Ectodermal cell (in vitro differentiated cells): ENCODE results near the gene HSPA1L.

Experiments
- H3K27ac ChIP-seq: 2 replicates; pipeline ENCODE4 v1.7.0; 2013; ENCODE audit warnings: mild to moderate bottlenecking, low read depth, low read length; ENCODE audit not compliant: insufficient read depth, poor library complexity, severe bottlenecking
- H3K27me3 ChIP-seq: 2 replicates; pipeline ENCODE4 v1.7.0; 2013; ENCODE audit warnings: mild to moderate bottlenecking, low read length; ENCODE audit not compliant: insufficient read depth, control insufficient read depth, poor library complexity, severe bottlenecking
- H3K36me3 ChIP-seq: one replicate; pipeline ENCODE4 v1.7.0; 2013; ENCODE audit warnings: low read length; ENCODE audit not compliant: control insufficient read depth, insufficient read depth
- H3K4me1 ChIP-seq: one replicate; pipeline ENCODE4 v1.7.0; 2013; ENCODE audit warnings: low read length; ENCODE audit not compliant: control insufficient read depth, insufficient read depth
- H3K4me3 ChIP-seq: 2 replicates; pipeline ENCODE4 v1.7.0; 2013; ENCODE audit warnings: low read depth, low read length, control low read depth; ENCODE audit not compliant: insufficient read depth
- H3K9me3 ChIP-seq: 2 replicates; pipeline ENCODE4 v1.7.0; 2013; ENCODE audit warnings: mild to moderate bottlenecking, low read length, moderate library complexity; ENCODE audit not compliant: control insufficient read depth
- WGBS, 2 experiments: methylation state at CpG; one replicate each; pipeline ENCODE4 v1.1.7; 2013; ENCODE audit warnings: missing lambda C conversion rate in 2 of 2; 5-methylcytosine and 5-hydroxymethylcytosine counted together

Gene HSPA1L

GRCh38 chr6:31764198-31764597 is 50.9 kb downstream of the HSPA1L start:
- no peaks in the 10 kb centered on the region for H3K27me3 ChIP-seq
- no peak overlapping the region for H3K4me3 ChIP-seq
- WGBS, 2 experiments: 80 to 82% methylated on average over 4 of the region's 4 CpGs
- H3K9me3 ChIP-seq: no peaks in the 10 kb centered on the region
- peak overlapping the region; percentile 22 for H3K27ac ChIP-seq
- H3K4me1 ChIP-seq: peaks cover 22% of the 10 kb centered on the region
- peaks cover 5% of the 10 kb centered on the region for H3K36me3 ChIP-seq

- H3K9me3 ChIP-seq: no peaks in the 10 kb centered on the region
- 2 to 6% methylated on average over 1 of the region's 1 CpG for WGBS, 2 experiments
- H3K4me1 ChIP-seq: peaks cover 22% of the 10 kb centered on the region
- no peak overlapping the region for H3K4me3 ChIP-seq
- peaks cover 5% of the 10 kb centered on the region for H3K36me3 ChIP-seq
- H3K27ac ChIP-seq: peak overlapping the region; percentile 87
- no peaks in the 10 kb centered on the region for H3K27me3 ChIP-seq
Observed at GRCh38 chr6:31763619-31763940, 51.5 kb downstream of the HSPA1L start.

- Histone ChIP-seq H3K9me3 (no peaks in the 10 kb centered on the region), H3K36me3 (peaks cover 5% of the 10 kb centered on the region), H3K27me3 (no peaks in the 10 kb centered on the region), H3K4me3 (no peak overlapping the region), H3K4me1 (peaks cover 22% of the 10 kb centered on the region), H3K27ac (peak overlapping the region; percentile 87)
- WGBS, 2 experiments: 83 to 85% methylated on average over 8 of the region's 8 CpGs
Observed at GRCh38 chr6:31762878-31763618, 52.0 kb downstream of the HSPA1L start.

- WGBS, 2 experiments: 88 to 93% methylated on average over 3 to 4 of the region's 4 CpGs
Observed at GRCh38 chr6:31762356-31762755, 52.7 kb downstream of the HSPA1L start, which contains the start of gene SAPCD1. SAPCD1 (plus strand) TSS chr6:31762656; CDS start chr6:31763055, 399 bp downstream.

DNA sequence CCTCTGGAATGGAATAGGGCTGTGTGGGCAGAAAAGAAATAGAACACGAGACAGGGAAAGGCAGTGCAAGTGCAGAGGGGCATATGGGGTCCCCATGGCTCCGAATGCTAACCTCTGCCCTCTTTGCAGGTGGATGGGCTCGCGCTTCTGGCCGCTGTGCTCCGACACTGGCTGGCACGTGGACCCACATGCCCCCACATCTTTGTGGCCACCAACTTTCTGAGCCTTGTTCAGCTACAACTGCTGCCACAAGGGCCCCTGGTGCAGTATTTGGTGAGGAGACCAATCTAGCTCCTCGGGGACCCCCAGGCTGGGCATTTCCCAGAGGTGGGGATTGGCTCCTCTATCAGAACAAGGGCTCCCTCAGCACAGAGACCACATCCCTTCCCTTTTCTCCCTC is 53.7 kb downstream of the HSPA1L start:
- H3K27me3 ChIP-seq: no peaks in the 10 kb centered on the region
- no peaks in the 10 kb centered on the region for H3K9me3 ChIP-seq
- WGBS, 2 experiments: 96% methylated on average over 8 of the region's 8 CpGs
- no peak overlapping the region for H3K4me3 ChIP-seq
- H3K36me3 ChIP-seq: peaks cover 5% of the 10 kb centered on the region
- peaks cover 22% of the 10 kb centered on the region for H3K4me1 ChIP-seq
- no peak overlapping the region for H3K27ac ChIP-seq

More at GRCh38 chr6:31762356-31762755, 52.7 kb downstream of the HSPA1L start, which contains the start of gene SAPCD1:
- Histone ChIP-seq H3K4me3 (no peak within 1 kb of the TSS), H3K36me3 (peaks cover 5% of the 10 kb centered on the region), H3K4me1 (peaks cover 22% of the 10 kb centered on the region), H3K9me3 (no peaks in the 10 kb centered on the region), H3K27me3 (no peaks in the 10 kb centered on the region), H3K27ac (peak within 1 kb of the TSS; percentile 87)

- WGBS, 2 experiments: 93 to 95% methylated on average over 5 of the region's 5 CpGs
- Histone ChIP-seq H3K9me3 (no peaks in the 10 kb centered on the region), H3K36me3 (peaks cover 5% of the 10 kb centered on the region), H3K4me3 (no peak overlapping the region), H3K4me1 (peaks cover 16% of the 10 kb centered on the region), H3K27me3 (no peaks in the 10 kb centered on the region), H3K27ac (no peak overlapping the region)
Observed at GRCh38 chr6:31760790-31761189, 54.3 kb downstream of the HSPA1L start.
